ENCODE results near the gene IPO4. TPM values are rescaled to one million over a fixed set of nuclear protein-coding genes. Genes with fewer than 3 reads are reported as not detected.
A peak's percentile ranks its signal among the peaks of the same experiment; 100 is the strongest.

IPO4 gene
- total and polyA plus RNA-seq, 2 of the 13 experiments (the other 11 are each of a cell fraction or from before 2014, with no cell fraction given) = 39.0 to 179 TPM

- TF ChIP-seq POGK (CRISPR knock-in tag; conservative IDR thresholded peaks at IDR 0.05) (peak; percentile 76), ZNF567 (CRISPR knock-in tag; IDR thresholded peaks at IDR 0.05; ENCODE audit: borderline replicate concordance) (peak; percentile 40; the same call in 1 of the 2 replicates), ZBTB2 (CRISPR knock-in tag; IDR thresholded peaks at IDR 0.05; ENCODE audit: low read depth) (no peak), RNF219 (CRISPR knock-in tag; IDR thresholded peaks at IDR 0.05) (no peak), KDM2A (CRISPR knock-in tag; IDR thresholded peaks at IDR 0.05; ENCODE audit: borderline replicate concordance, low read depth) (peak; percentile 53; the same call in 1 of the 2 replicates), ZFAT (CRISPR knock-in tag; conservative IDR thresholded peaks at IDR 0.05) (no peak), ZNF563 (CRISPR knock-in tag; IDR thresholded peaks at IDR 0.05) (peak; percentile 18; the same call in 1 of the 2 replicates), YEATS2 (CRISPR knock-in tag; IDR thresholded peaks at IDR 0.05; ENCODE audit: borderline replicate concordance) (peak; percentile 33; the same call in 1 of the 2 replicates), HIC2 (CRISPR knock-in tag; IDR thresholded peaks at IDR 0.05; ENCODE audit: low read depth) (peak; percentile 64), SIN3A (IDR thresholded peaks at IDR 0.05; ENCODE audit: borderline replicate concordance, low read depth, low read length) (peak; percentile 82; the same call in 1 of the 2 replicates), ZNF281 (CRISPR knock-in tag; IDR thresholded peaks at IDR 0.05; ENCODE audit: borderline replicate concordance) (0 out of 2 replicates have a peak, but pooled peaks have one; percentile 6), ZKSCAN8 (CRISPR knock-in tag; IDR thresholded peaks at IDR 0.05; ENCODE audit: borderline replicate concordance) (0 out of 2 replicates have a peak, but pooled peaks have one; percentile 23), SYNCRIP (IDR thresholded peaks at IDR 0.05; ENCODE audit: insufficient read depth, low read depth, low read length) (no peak), ZBTB39 (CRISPR knock-in tag; IDR thresholded peaks at IDR 0.05) (peak; percentile 62; the same call in 1 of the 2 replicates)
Observed at GRCh38 chr14:24130717-24131548, 57.7 kb downstream of the IPO4 start (continued).

Data from HepG2 (cell line).